Urothelium cell line (cell line): ENCODE measurements around the gene RNASE11.
A peak's percentile ranks its signal among the peaks of the same experiment; 100 is the strongest.
"Not testable (repeated sequence)": the region's sequence is repeated elsewhere in the genome, so short reads cannot be mapped to it uniquely, and the experiment has no call there.

Source experiments
- DNase-seq: peaks from one replicate; pipeline ENCODE4 v3.0.0; 2011; ENCODE audit warnings: low spot score, mixed read lengths
- FAIRE-seq: peaks from 2 replicates; lab custom pipeline; 2011; peaks lifted over from hg19 to GRCh38; lab: Jason Lieb, UNC

Gene RNASE11

GRCh38 chr14:20614038-20614840 lies 26.4 kb upstream of the RNASE11 start:
- no peak for DNase-seq

DNA sequence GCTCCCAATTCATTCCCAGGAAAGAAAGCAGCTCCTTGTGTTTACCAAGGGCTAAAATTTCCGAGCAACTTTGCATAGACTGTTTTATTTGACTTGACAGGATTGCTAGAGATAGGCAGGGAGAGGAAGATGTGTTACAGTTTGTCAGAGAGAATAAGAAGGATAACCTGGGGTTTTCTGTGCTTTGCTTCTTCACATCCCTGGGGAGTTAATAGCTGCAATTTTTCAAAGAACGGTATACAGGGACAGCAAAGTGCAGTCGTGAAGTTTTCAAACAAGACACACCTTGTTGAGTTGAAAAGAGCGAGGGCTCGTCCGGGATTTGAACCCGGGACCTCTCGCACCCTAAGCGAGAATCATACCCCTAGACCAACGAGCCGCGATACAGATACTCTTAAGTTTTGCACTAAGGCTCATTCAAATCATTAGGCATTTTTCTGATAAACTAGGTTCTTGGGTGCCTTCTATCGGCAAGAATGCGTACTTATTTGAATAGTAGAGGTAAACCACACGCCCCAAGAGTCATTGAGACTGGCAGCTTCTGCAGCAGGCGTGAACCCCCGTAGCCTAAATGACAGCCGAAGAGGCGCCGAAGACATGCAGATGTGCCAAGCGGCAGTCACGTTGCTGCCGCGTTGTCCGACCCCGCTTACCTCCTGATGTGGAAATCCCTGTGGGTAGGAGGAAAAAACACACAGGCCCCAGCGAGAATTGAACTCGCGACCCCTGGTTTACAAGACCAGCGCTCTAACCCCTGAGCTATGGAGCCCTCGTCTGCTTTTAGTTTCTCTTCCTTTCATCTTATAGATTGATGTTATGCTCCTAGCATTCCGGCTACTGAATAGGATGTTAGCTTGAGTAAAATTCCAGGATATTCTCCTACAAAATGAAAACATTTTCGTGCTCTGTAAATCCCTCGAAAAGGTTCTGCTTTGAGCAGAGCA lies 25.6 kb upstream of the RNASE11 start:
- FAIRE-seq = peak; percentile 94

More at GRCh38 chr14:20614038-20614840, 26.4 kb upstream of the RNASE11 start:
- no peak for FAIRE-seq

GRCh38 chr14:20612403-20612802 lies 24.6 kb upstream of the RNASE11 start:
- no peak for DNase-seq

More for the DNA sequence above, 25.6 kb upstream of the RNASE11 start:
- peak; percentile 90 for DNase-seq

GRCh38 chr14:20611277-20611676 lies 23.5 kb upstream of the RNASE11 start:
- no peak for FAIRE-seq

More at GRCh38 chr14:20612403-20612802, 24.6 kb upstream of the RNASE11 start:
- no peak for FAIRE-seq

GRCh38 chr14:20610002-20610765 lies 22.4 kb upstream of the RNASE11 start:
- DNase-seq (peak; percentile 75), FAIRE-seq (no peak)

More at GRCh38 chr14:20611277-20611676, 23.5 kb upstream of the RNASE11 start:
- DNase-seq = no peak

DNA sequence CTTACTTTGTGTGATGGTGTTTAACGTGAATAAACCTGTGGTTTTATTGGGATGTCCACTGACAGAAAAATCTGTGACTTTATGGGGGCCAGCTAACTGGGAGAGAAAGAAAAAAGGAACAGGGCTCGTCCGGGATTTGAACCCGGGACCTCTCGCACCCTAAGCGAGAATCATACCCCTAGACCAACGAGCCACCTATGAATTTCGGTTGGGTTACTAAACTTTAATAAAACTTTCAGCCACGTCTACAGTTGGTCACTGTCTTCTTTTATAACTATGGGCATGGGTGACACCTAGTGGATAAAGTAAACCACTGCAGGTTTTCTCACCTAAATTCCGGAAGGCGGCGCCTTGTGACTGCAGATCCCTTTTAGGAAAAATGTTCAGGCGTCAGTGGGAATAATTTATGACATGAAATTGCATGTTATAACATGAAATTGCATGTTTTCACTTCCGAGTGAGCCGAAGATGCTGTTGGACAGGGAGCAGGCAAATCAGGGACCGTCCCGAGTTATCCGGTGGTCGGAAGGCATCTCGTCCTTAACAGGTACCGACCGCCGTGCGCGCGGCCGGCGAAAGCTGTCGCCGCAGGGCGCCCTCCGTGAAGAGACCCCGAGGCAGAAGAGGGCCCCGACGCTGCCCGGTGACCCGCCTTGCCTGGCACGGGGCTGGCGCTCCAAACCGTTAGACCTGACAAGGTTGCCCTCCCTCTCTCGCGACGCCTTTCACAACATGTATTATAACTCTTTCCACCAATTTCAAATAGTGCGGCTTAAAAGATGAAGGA lies 21.6 kb upstream of the RNASE11 start:
- no peak for FAIRE-seq
- DNase-seq = peak; percentile 85

DNA sequence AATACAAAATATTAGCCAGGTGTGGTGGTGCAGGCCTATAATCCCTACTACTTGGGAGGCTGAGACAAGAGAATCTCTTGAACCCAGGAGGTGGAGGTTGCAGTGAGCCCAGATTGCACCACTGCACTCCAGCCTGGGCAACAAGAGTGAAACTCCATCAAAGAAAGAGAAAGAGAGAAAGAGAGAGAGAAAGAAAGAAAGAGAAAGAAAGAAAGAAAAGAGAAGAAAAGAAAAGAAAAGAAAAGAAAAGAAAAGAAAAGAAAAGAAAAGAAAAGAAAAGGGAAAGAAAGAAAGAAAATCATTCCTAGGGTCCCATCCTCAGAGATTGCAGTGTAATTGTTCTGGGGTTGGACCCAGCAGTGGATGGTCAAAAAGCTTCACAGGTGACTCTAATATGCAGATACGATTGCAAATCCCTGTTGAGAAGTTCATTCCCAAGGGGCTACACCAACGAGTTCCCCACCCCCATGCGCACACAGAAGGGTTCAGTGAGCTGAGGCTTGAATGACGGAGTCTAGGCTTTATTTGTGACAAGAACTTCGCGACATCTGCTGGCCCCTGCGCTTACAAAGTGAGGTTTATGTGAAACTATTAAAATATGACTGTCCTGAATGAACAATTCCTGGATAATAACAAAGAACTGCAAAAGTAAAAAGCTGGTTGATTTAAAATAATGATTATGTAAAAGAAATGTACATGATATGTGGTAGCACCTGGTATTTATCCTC lies 20.7 kb upstream of the RNASE11 start:
- FAIRE-seq (no peak), DNase-seq (no peak)

- FAIRE-seq (no peak), DNase-seq (no peak)
These were observed 19.8 kb upstream of the RNASE11 start for GRCh38 chr14:20607617-20608016.

- FAIRE-seq = no peak
- DNase-seq = no peak
These were observed 19.1 kb upstream of the RNASE11 start for GRCh38 chr14:20606902-20607242.

DNA sequence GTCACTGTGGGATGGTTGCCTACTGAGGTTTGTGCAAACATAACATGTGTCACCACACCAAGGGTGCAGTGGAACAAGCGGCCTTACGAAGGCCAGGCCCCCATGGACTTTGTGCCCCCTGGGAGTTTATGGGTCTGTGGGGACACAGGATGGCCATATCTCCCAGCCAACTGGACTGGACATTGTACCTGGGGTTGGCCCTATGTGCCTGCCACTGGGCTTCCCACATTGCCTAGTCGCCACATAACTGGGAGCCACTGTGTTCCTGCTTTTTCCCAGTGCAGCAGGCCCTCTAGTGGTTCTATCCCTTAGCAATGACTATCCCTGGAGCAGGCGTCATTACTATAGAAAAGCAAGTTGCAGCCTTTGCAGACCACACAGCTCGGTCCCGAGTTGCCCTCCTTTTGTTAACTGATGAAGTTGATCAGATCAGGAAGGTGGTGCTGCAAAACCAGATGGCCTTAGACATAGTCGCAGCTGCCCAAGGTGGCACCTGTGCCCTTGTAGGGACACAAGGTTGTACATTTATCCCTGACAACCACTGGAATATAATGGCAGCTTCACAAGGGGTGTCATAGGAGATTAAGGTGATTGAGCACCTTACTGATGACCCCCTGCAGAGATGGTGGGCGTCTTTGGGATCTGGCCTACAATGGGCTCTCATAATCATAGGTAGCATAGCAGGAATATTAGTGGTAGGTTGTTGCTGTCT lies 18.5 kb upstream of the RNASE11 start:
- FAIRE-seq (no peak), DNase-seq (peak; percentile 56)

- FAIRE-seq = peak; percentile 9
- no peak for DNase-seq
These were observed 16.3 kb upstream of the RNASE11 start for GRCh38 chr14:20603813-20604690.

- DNase-seq = no peak
- no peak for FAIRE-seq
These were observed 14.8 kb upstream of the RNASE11 start for GRCh38 chr14:20602583-20602982.

- FAIRE-seq (no peak), DNase-seq (no peak)
These were observed 13.7 kb upstream of the RNASE11 start for GRCh38 chr14:20601522-20601921.

DNA sequence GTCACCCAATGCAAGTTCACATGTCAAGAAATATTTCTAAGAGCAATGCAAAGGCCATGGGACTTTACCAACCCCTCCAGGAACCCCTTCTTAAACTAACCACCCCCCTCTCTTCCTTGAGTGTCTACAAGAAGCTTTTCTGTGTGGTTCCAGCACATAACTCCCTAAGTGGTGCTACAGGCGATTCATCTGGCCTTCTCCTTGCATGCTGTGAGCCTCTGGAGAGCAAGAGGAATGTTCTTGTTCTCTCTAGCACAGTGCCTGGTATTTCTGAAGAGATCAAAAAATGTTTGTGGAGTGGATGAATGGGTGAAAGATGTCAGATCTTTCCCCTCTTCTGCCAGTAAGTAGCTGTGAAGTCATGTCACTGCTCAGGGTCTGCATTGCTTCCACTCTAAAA lies 9.3 kb upstream of the RNASE11 start:
- DNase-seq (no peak), FAIRE-seq (no peak)

GRCh38 chr14:20595726-20596125 lies 7.9 kb upstream of the RNASE11 start:
- FAIRE-seq, DNase-seq: not testable (repeated sequence)

- DNase-seq = no peak
- no peak for FAIRE-seq
These were observed 4.8 kb upstream of the RNASE11 start for GRCh38 chr14:20592574-20592973.

DNA sequence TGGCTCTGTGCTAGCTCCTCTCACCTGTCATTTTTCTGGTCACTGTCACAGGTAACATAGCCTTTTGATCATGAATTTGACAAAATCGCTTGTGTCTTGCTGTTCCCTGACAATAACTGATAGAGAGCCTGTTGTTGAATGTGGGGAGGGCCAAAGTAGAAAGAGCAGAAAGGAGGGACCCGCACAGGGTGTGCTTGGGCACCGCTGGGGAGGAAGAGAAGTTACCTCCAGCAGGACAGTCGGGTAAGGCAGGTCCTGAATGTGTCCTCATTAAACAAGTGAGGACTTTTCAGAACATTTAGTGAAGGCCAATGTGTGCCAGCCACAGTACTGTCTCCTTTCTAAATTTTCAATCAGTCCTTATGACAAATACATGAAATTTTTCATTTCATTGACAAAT lies 3.4 kb upstream of the RNASE11 start, which contains the start of gene RNASE12:
TSS of gene RNASE12 (minus strand) at position 142 of the 400 bp plus-strand sequence. CDS start 653 bp downstream, outside the sequence.
- no peak for DNase-seq
- FAIRE-seq = peak; percentile 59

- no peak for FAIRE-seq
- no peak for DNase-seq
These were observed 3.9 kb downstream of the RNASE11 start for GRCh38 chr14:20583908-20584307.
